HUES48 (cell line): ENCODE measurements around the gene IARS1.

Source experiments
- H3K27ac ChIP-seq: one replicate; pipeline ENCODE4 v1.7.0; 2013; ENCODE audit warnings: low read depth, low read length, inconsistent platforms
- H3K27me3 ChIP-seq: 2 replicates; pipeline ENCODE4 v1.6.1; 2013; ENCODE audit warnings: mild to moderate bottlenecking, low read length; ENCODE audit not compliant: control insufficient read depth, insufficient read depth
- H3K36me3 ChIP-seq: 2 replicates; pipeline ENCODE4 v1.6.1; 2013; ENCODE audit warnings: low read length; ENCODE audit not compliant: control insufficient read depth, insufficient read depth
- H3K4me1 ChIP-seq: 2 replicates; pipeline ENCODE4 v1.6.1; 2013; ENCODE audit warnings: mild to moderate bottlenecking, low read length; ENCODE audit not compliant: control insufficient read depth, insufficient read depth
- H3K4me3 ChIP-seq: 2 replicates; pipeline ENCODE4 v1.5.1; 2013; ENCODE audit warnings: mild to moderate bottlenecking, low read depth, low read length
- H3K9ac ChIP-seq: 2 replicates; pipeline ENCODE4 v1.6.1; 2013; ENCODE audit warnings: mild to moderate bottlenecking, low read depth, low read length, moderate library complexity
- H3K9me3 ChIP-seq: 2 replicates; pipeline ENCODE4 v1.6.1; 2013; ENCODE audit warnings: low read length; ENCODE audit not compliant: control insufficient read depth, insufficient read depth

IARS1 gene

GRCh38 chr9:92295240-92295790, 1.8 kb upstream of the IARS1 start:
- peaks cover 5% of the 10 kb centered on the region for H3K4me1 ChIP-seq

GRCh38 chr9:92294297-92294676, 790 bp upstream of the IARS1 start:
- Histone ChIP-seq H3K27me3 (no peaks in the 10 kb centered on the region), H3K9ac (peak overlapping the region; percentile 79), H3K27ac (peak overlapping the region; percentile 90), H3K36me3 (peaks cover 54% of the 10 kb centered on the region), H3K4me3 (peak overlapping the region; percentile 95), H3K4me1 (peaks cover 5% of the 10 kb centered on the region), H3K9me3 (no peaks in the 10 kb centered on the region)

More at GRCh38 chr9:92295240-92295790, 1.8 kb upstream of the IARS1 start:
- H3K36me3 ChIP-seq: peaks cover 54% of the 10 kb centered on the region
- peak overlapping the region; percentile 90 for H3K27ac ChIP-seq
- H3K27me3 ChIP-seq: no peaks in the 10 kb centered on the region
- no peak overlapping the region for H3K4me3 ChIP-seq
- no peak overlapping the region for H3K9ac ChIP-seq
- H3K9me3 ChIP-seq: no peaks in the 10 kb centered on the region

- Histone ChIP-seq H3K9ac (peak overlapping the region; percentile 98), H3K27me3 (no peaks in the 10 kb centered on the region), H3K36me3 (peaks cover 54% of the 10 kb centered on the region), H3K27ac (peak overlapping the region; percentile 90), H3K4me3 (peak overlapping the region; percentile 95), H3K9me3 (no peaks in the 10 kb centered on the region), H3K4me1 (peaks cover 5% of the 10 kb centered on the region)
Measured at GRCh38 chr9:92293075-92293354, 482 bp downstream of the IARS1 start.

GRCh38 chr9:92292338-92293074, 991 bp downstream of the IARS1 start:
- Histone ChIP-seq H3K36me3 (peaks cover 54% of the 10 kb centered on the region), H3K9ac (peak overlapping the region; percentile 98), H3K27me3 (no peaks in the 10 kb centered on the region), H3K4me1 (peaks cover 5% of the 10 kb centered on the region), H3K9me3 (no peaks in the 10 kb centered on the region), H3K4me3 (peak overlapping the region; percentile 95), H3K27ac (peak overlapping the region; percentile 90)

GRCh38 chr9:92291577-92291976, 1.9 kb downstream of the IARS1 start:
- Histone ChIP-seq H3K36me3 (peaks cover 56% of the 10 kb centered on the region), H3K9ac (no peak overlapping the region), H3K27me3 (no peaks in the 10 kb centered on the region), H3K27ac (no peak overlapping the region), H3K9me3 (no peaks in the 10 kb centered on the region), H3K4me1 (peaks cover 5% of the 10 kb centered on the region), H3K4me3 (peak overlapping the region; percentile 95)

GRCh38 chr9:92290785-92291429, 2.6 kb downstream of the IARS1 start:
- Histone ChIP-seq H3K4me3 (0 out of 2 replicates have a peak overlapping the region, but pooled peaks have one; percentile 95), H3K9ac (no peak overlapping the region), H3K9me3 (no peaks in the 10 kb centered on the region), H3K4me1 (peaks cover 5% of the 10 kb centered on the region), H3K27ac (no peak overlapping the region), H3K27me3 (no peaks in the 10 kb centered on the region), H3K36me3 (peaks cover 60% of the 10 kb centered on the region)

- Histone ChIP-seq H3K36me3 (peaks cover 71% of the 10 kb centered on the region), H3K4me3 (no peak overlapping the region), H3K4me1 (peaks cover 5% of the 10 kb centered on the region), H3K27me3 (no peaks in the 10 kb centered on the region), H3K9ac (no peak overlapping the region), H3K9me3 (no peaks in the 10 kb centered on the region), H3K27ac (no peak overlapping the region)
Measured at GRCh38 chr9:92289708-92290390, 3.6 kb downstream of the IARS1 start.

- H3K4me1 ChIP-seq: no peaks in the 10 kb centered on the region
- H3K27ac ChIP-seq: no peak overlapping the region
- no peaks in the 10 kb centered on the region for H3K9me3 ChIP-seq
- peaks cover 99% of the 10 kb centered on the region for H3K36me3 ChIP-seq
- no peaks in the 10 kb centered on the region for H3K27me3 ChIP-seq
- H3K9ac ChIP-seq: no peak overlapping the region
- H3K4me3 ChIP-seq: no peak overlapping the region
Measured at GRCh38 chr9:92279302-92279701, 14.2 kb downstream of the IARS1 start.

GRCh38 chr9:92278110-92278509, 15.4 kb downstream of the IARS1 start:
- no peak overlapping the region for H3K9ac ChIP-seq
- H3K27me3 ChIP-seq: no peaks in the 10 kb centered on the region
- H3K9me3 ChIP-seq: no peaks in the 10 kb centered on the region
- H3K27ac ChIP-seq: no peak overlapping the region
- no peak overlapping the region for H3K4me3 ChIP-seq
- peaks cover 99% of the 10 kb centered on the region for H3K36me3 ChIP-seq
- H3K4me1 ChIP-seq: no peaks in the 10 kb centered on the region

- Histone ChIP-seq H3K4me1 (no peaks in the 10 kb centered on the region), H3K36me3 (peaks cover 98% of the 10 kb centered on the region), H3K27me3 (no peaks in the 10 kb centered on the region), H3K27ac (no peak overlapping the region), H3K9ac (no peak overlapping the region), H3K4me3 (no peak overlapping the region), H3K9me3 (no peaks in the 10 kb centered on the region)
Measured at GRCh38 chr9:92276331-92277032, 17.0 kb downstream of the IARS1 start.
